Measurements from ENCODE around the gene SMAD5.

SMAD5 gene

GRCh38 chr5:136197462-136198142 lies 65.0 kb downstream of the SMAD5 start:
- no peak for DNase-seq (ENCODE audit: low spot score)

GRCh38 chr5:136198453-136198852 lies 65.8 kb downstream of the SMAD5 start:
- DNase-seq (ENCODE audit: low spot score), result no peak

GRCh38 chr5:136199408-136199807 lies 66.8 kb downstream of the SMAD5 start:
- DNase-seq (ENCODE audit: low spot score), result no peak

GRCh38 chr5:136200130-136200529 lies 67.5 kb downstream of the SMAD5 start:
- no peak for DNase-seq (ENCODE audit: low spot score)

GRCh38 chr5:136200761-136201160 lies 68.1 kb downstream of the SMAD5 start:
- no peak for DNase-seq (ENCODE audit: low spot score)

- no peak for DNase-seq (ENCODE audit: low spot score)
These were observed 69.2 kb downstream of the SMAD5 start for GRCh38 chr5:136201870-136202269.

GRCh38 chr5:136202469-136203205 lies 70.0 kb downstream of the SMAD5 start:
- no peak for DNase-seq (ENCODE audit: low spot score)

- no peak for DNase-seq (ENCODE audit: low spot score)
These were observed 70.8 kb downstream of the SMAD5 start for GRCh38 chr5:136203303-136203922.

GRCh38 chr5:136205061-136205702 lies 72.5 kb downstream of the SMAD5 start:
- no peak for DNase-seq (ENCODE audit: low spot score)

- no peak for DNase-seq (ENCODE audit: low spot score)
These were observed 73.3 kb downstream of the SMAD5 start for GRCh38 chr5:136205941-136206340.

- DNase-seq (ENCODE audit: low spot score), result no peak
These were observed 73.7 kb downstream of the SMAD5 start for GRCh38 chr5:136206361-136206760.

- no peak for DNase-seq (ENCODE audit: low spot score)
These were observed 75.0 kb downstream of the SMAD5 start for GRCh38 chr5:136207631-136208030.

- no peak for DNase-seq (ENCODE audit: low spot score)
These were observed 76.3 kb downstream of the SMAD5 start for GRCh38 chr5:136208916-136209315.

- DNase-seq (ENCODE audit: low spot score), result no peak
These were observed 76.8 kb downstream of the SMAD5 start for GRCh38 chr5:136209346-136209910.

GRCh38 chr5:136210259-136210658 lies 77.6 kb downstream of the SMAD5 start:
- no peak for DNase-seq (ENCODE audit: low spot score)

- DNase-seq (ENCODE audit: low spot score), result no peak
These were observed 78.8 kb downstream of the SMAD5 start for GRCh38 chr5:136211282-136212040.

- peak; percentile 40 for DNase-seq (ENCODE audit: low spot score)
These were observed 79.6 kb downstream of the SMAD5 start for GRCh38 chr5:136212252-136212721.

GRCh38 chr5:136213919-136214493 lies 81.4 kb downstream of the SMAD5 start:
- DNase-seq (ENCODE audit: low spot score), result no peak

GRCh38 chr5:136215812-136216211 lies 83.2 kb downstream of the SMAD5 start:
- no peak for DNase-seq (ENCODE audit: low spot score)

GRCh38 chr5:136216230-136216629 lies 83.6 kb downstream of the SMAD5 start:
- DNase-seq (ENCODE audit: low spot score), result no peak

GRCh38 chr5:136221340-136221739 lies 88.7 kb downstream of the SMAD5 start:
- DNase-seq (ENCODE audit: low spot score), result no peak
